ENCODE measurements around the gene CSH2. TPM values are rescaled to one million over a fixed set of nuclear protein-coding genes. Genes with fewer than 3 reads are reported as not detected.
"Not testable (repeated sequence)": the region's sequence is repeated elsewhere in the genome, so short reads cannot be mapped to it uniquely, and the experiment has no call there.

The CSH2 gene
- total RNA-seq, 1 experiment from 2014 or later: not detected

- not testable (repeated sequence) for H2BK15ac ChIP-seq (ENCODE audit: low read depth, low read length)
Measured at GRCh38 chr17:63898899-63899798, 25.7 kb upstream of the CSH2 start.

GRCh38 chr17:63896524-63897354 is 23.3 kb upstream of the CSH2 start, which contains the start of gene CSH1:
TSS of gene CSH1 (minus strand) at chr17:63896574. CDS start at chr17:63896511, 63 bp downstream.
- no CpG with 5 or more reads among the region's 14 CpGs for WGBS (ENCODE audit: extremely low coverage, insufficient read length, low lambda C conversion rate)
- not testable (repeated sequence) for H3K4me3 Mint-ChIP-seq; H3K4me1 Mint-ChIP-seq; H3K9me3 ChIP-seq (ENCODE audit: control insufficient read depth, low read depth, low read length); H3K23me2 ChIP-seq (ENCODE audit: insufficient read length, low read depth, low read length, poor library complexity, severe bottlenecking); H3K27me3 ChIP-seq (ENCODE audit: insufficient read depth, low read length); H3K9me3 Mint-ChIP-seq; H3K79me2 ChIP-seq (ENCODE audit: insufficient read depth, low read length); H3K14ac ChIP-seq (ENCODE audit: insufficient read depth, low read length); H3K36me3 Mint-ChIP-seq (ENCODE audit: insufficient read depth in 1 of 3, low read depth in 3 of 3); H4K5ac ChIP-seq (ENCODE audit: insufficient read length, low read depth, low read length); H3K4ac ChIP-seq (ENCODE audit: low read depth, low read length); H4K91ac ChIP-seq (ENCODE audit: insufficient read length, low read depth, low read length); H3K27ac ChIP-seq (ENCODE audit: insufficient read length, low read depth, low read length); DNase-seq; H3K4me2 ChIP-seq (ENCODE audit: insufficient read depth, insufficient read length, low read length); H4K20me1 ChIP-seq (ENCODE audit: control insufficient read depth, insufficient read depth, insufficient read length); H2BK5ac ChIP-seq (ENCODE audit: insufficient read length, low read length); H3K56ac ChIP-seq (ENCODE audit: insufficient read length, low read depth, low read length); H2BK120ac ChIP-seq (ENCODE audit: low read depth, low read length, poor library complexity, severe bottlenecking); H2AFZ ChIP-seq (ENCODE audit: low read length); H2BK15ac ChIP-seq (ENCODE audit: low read depth, low read length); H3T11ph ChIP-seq (ENCODE audit: low read length); H2AK5ac ChIP-seq (ENCODE audit: insufficient read length, low read length); H3K23ac ChIP-seq (ENCODE audit: insufficient read length, low read depth, low read length); H2BK12ac ChIP-seq (ENCODE audit: insufficient read length, low read depth, low read length); H3K79me1 ChIP-seq (ENCODE audit: insufficient read depth, low read depth, low read length, poor library complexity, severe bottlenecking); H4K8ac ChIP-seq (replicated peaks; ENCODE audit: insufficient read length, low read depth, low read length); H3K27me3 Mint-ChIP-seq (ENCODE audit: low read depth); H3K4me1 ChIP-seq (ENCODE audit: insufficient read depth, low read length); H3K9ac ChIP-seq (ENCODE audit: extremely low read depth, insufficient read length, low read length); H3K27ac Mint-ChIP-seq; H2BK20ac ChIP-seq (ENCODE audit: low read depth, low read length, poor library complexity, severe bottlenecking); H3K18ac ChIP-seq (ENCODE audit: insufficient read length, low read depth, low read length)

More at GRCh38 chr17:63898899-63899798, 25.7 kb upstream of the CSH2 start:
- H3K9me3 ChIP-seq (ENCODE audit: control insufficient read depth, low read depth, low read length); H2BK5ac ChIP-seq (ENCODE audit: insufficient read length, low read length); DNase-seq; H4K8ac ChIP-seq (replicated peaks; ENCODE audit: insufficient read length, low read depth, low read length); H3K79me2 ChIP-seq (ENCODE audit: insufficient read depth, low read length); H3K4me1 ChIP-seq (ENCODE audit: insufficient read depth, low read length); H3K14ac ChIP-seq (ENCODE audit: insufficient read depth, low read length); H3K27ac Mint-ChIP-seq; H3K4me2 ChIP-seq (ENCODE audit: insufficient read depth, insufficient read length, low read length); H3K4me1 Mint-ChIP-seq; H3K79me1 ChIP-seq (ENCODE audit: insufficient read depth, low read depth, low read length, poor library complexity, severe bottlenecking); H3K56ac ChIP-seq (ENCODE audit: insufficient read length, low read depth, low read length); H4K20me1 ChIP-seq (ENCODE audit: control insufficient read depth, insufficient read depth, insufficient read length); H2BK20ac ChIP-seq (ENCODE audit: low read depth, low read length, poor library complexity, severe bottlenecking); H3K4me3 Mint-ChIP-seq; H3K36me3 Mint-ChIP-seq (ENCODE audit: insufficient read depth in 1 of 3, low read depth in 3 of 3); H3K23ac ChIP-seq (ENCODE audit: insufficient read length, low read depth, low read length); H4K5ac ChIP-seq (ENCODE audit: insufficient read length, low read depth, low read length); H2BK120ac ChIP-seq (ENCODE audit: low read depth, low read length, poor library complexity, severe bottlenecking); H3K27ac ChIP-seq (ENCODE audit: insufficient read length, low read depth, low read length); H3K9ac ChIP-seq (ENCODE audit: extremely low read depth, insufficient read length, low read length); H2AFZ ChIP-seq (ENCODE audit: low read length); H3K23me2 ChIP-seq (ENCODE audit: insufficient read length, low read depth, low read length, poor library complexity, severe bottlenecking); H3K27me3 ChIP-seq (ENCODE audit: insufficient read depth, low read length); H3K9me3 Mint-ChIP-seq; H2AK5ac ChIP-seq (ENCODE audit: insufficient read length, low read length); H3T11ph ChIP-seq (ENCODE audit: low read length); H3K18ac ChIP-seq (ENCODE audit: insufficient read length, low read depth, low read length); H3K4ac ChIP-seq (ENCODE audit: low read depth, low read length); H2BK12ac ChIP-seq (ENCODE audit: insufficient read length, low read depth, low read length); H4K91ac ChIP-seq (ENCODE audit: insufficient read length, low read depth, low read length): not testable (repeated sequence)
- H3K27me3 Mint-ChIP-seq (ENCODE audit: low read depth): peaks cover 13% of the 10 kb centered on the region
- no CpG with 5 or more reads among the region's 6 CpGs for WGBS (ENCODE audit: extremely low coverage, insufficient read length, low lambda C conversion rate)

Measured in H9 (cell line).